Fibroblast of villous mesenchyme (primary cell): ENCODE results near the gene TBX19. TPM values are rescaled to one million over a fixed set of nuclear protein-coding genes. Genes with fewer than 3 reads are reported as not detected.

ENCODE experiments used
- DNase-seq: peaks from one replicate; pipeline ENCODE4 v3.0.0-alpha.2; 2010; ENCODE audit warnings: low read depth
- H3K4me3 ChIP-seq: 2 replicates; pipeline ENCODE4 v1.5.1; 2011; ENCODE audit warnings: low read depth, mild to moderate bottlenecking, low read length
- total RNA-seq: library from RNA; depleted of rRNA; stranded (reverse); fragments of >200 nt; gene quantifications from 2 replicates; pipeline ENCODE4 v1.2.3, GENCODE V29; 2012
- TF ChIP-seq, protein P1 (sequence below): IDR thresholded peaks from 2 replicates; pipeline ENCODE4 v1.5.1; 2012; ENCODE audit warnings: low read depth, mild to moderate bottlenecking, low read length; ENCODE audit not compliant: insufficient read depth

Gene TBX19
- 0.64 and 0.86 TPM in 2 replicates for total RNA-seq

DNA sequence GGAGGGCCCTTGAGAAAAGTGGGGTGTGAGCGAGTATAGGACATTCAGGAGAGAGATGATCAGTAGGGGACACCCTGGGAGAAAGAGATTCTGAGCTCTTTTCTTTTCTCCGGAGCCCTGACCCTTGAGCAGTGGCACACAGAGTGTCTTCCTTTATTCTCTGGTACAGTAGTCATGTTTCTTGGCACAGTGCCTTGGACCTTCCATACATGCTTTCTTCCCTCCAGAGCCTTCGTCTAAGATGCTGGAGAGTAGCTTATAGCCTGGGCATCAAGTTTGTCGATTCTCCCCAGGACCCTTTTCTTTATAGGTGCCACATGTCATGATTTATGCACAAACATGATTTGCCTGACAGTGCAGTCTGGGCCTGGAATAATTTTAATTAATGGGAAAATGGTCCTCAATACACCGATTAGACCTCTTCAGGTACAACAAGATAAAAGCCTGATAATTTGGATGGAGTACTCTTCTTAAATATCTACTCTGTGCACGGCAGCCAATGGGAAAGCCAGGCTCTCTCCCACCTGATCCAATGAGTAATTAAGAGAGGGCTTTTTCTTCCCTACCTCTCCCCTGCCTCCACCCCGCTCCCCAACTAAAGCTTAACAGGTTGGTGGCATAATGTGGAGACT, at the start of gene TBX19:
Gene TBX19, plus strand, starts transcription at position 582 of the 632 bp plus-strand sequence. CDS start 214 bp downstream, outside the sequence.
- no peak for DNase-seq
- TF ChIP-seq, protein P1, sequence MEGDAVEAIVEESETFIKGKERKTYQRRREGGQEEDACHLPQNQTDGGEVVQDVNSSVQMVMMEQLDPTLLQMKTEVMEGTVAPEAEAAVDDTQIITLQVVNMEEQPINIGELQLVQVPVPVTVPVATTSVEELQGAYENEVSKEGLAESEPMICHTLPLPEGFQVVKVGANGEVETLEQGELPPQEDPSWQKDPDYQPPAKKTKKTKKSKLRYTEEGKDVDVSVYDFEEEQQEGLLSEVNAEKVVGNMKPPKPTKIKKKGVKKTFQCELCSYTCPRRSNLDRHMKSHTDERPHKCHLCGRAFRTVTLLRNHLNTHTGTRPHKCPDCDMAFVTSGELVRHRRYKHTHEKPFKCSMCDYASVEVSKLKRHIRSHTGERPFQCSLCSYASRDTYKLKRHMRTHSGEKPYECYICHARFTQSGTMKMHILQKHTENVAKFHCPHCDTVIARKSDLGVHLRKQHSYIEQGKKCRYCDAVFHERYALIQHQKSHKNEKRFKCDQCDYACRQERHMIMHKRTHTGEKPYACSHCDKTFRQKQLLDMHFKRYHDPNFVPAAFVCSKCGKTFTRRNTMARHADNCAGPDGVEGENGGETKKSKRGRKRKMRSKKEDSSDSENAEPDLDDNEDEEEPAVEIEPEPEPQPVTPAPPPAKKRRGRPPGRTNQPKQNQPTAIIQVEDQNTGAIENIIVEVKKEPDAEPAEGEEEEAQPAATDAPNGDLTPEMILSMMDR, result no peak

GRCh38 chr1:168234846-168235547, 45.7 kb upstream of the TBX19 start:
- DNase-seq, result peak; percentile 47
- TF ChIP-seq, protein P1, result peak; percentile 73
- no peak overlapping the region for H3K4me3 ChIP-seq

More for the DNA sequence above, at the start of gene TBX19:
- H3K4me3 ChIP-seq, result no peak within 1 kb of the TSS

DNA sequence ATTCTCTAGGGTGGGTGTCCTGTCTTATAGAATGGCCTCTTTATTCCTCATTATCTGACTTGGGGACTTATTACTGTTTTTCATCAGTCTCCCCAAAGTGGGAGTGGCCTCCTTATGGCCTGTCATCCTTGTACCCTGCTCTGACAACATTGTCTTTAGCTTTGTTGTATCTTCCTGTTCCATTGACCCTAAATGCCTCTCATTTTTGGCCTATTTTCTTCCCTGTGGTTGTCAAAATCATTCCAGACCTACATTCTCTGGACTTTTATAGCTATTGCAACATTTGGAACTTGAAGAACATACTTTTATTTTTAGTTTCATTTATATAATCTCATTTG, 45.2 kb upstream of the TBX19 start:
- TF ChIP-seq, protein P1, result no peak
- peak; percentile 54 for DNase-seq
- no peak overlapping the region for H3K4me3 ChIP-seq

DNA sequence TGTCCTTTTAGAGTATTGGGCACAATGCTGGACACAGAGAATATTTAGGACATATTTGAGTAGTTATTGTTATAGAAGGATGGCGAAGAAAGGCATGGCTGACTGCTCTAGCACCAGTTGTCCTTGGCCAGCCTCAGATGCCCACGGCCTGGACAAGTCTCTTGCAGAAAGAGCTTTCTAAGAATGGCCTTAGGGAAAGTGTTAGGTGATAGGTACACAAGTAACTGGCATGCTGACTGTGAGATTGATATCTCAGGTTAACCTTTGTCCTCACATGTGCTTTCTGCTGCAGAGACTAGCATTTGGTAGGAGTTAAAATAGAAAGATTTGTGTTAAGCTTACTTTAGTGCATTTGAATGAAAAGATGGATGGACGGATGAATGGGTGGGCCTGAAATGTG, 44.7 kb upstream of the TBX19 start:
- DNase-seq, result no peak
- TF ChIP-seq, protein P1, result no peak
- H3K4me3 ChIP-seq, result no peak overlapping the region

DNA sequence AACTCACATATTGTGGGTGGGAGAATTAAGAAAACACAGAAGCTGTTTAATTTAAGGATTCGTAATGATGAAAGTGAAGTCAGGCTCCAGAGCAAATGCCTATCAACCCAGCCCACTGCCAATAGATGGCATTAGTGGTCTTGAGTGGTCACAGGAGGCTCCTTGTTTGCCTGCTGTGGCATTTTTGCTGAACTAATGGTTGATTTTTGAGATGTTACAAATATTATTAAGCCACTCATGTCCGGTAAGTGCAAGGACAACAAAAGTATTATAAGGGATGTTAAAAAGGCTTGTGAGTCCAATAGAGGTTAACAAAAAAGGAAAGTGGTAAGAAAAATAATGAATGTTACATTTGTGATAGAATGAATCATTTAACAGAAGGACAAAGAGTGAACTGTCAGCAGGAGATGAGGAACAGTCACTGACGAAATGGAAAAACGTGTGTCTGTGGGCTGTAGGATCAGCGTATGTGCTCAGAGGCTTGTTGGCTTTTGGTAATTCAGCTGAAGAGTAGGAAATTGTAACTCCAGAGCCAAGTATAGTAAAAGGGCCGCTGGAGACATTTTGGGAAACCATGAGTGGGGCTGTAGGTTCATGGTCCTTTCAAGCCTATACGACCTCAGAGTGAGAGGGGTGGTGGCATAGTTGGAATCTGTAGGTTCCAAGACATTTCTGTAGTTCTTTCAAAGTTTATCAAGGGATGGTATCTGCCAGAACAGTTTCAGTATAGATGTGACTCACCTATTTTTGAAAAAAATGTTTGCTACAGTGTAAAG, 43.7 kb upstream of the TBX19 start:
- TF ChIP-seq, protein P1, result no peak
- no peak for DNase-seq

DNA sequence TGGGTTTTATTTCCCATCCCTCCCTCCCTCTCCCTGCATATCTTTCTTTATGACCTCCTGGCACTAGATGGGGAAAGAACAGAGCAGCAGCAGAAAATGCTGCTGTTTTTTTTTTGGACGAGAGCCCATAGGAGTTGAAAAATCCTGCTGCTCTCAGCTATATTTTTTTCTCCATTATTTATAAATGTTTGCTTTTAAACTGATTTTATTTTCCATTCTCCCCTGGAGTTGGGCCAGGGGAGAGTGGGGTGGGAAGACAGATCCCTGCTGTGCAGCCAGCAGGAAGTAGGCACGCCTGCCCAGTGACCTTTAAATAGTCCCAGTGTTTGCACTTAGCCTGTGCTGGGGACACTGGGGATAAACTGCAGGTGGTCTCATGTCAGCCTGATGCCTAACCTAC, 37.5 kb upstream of the TBX19 start:
- H3K4me3 ChIP-seq, result no peak overlapping the region
- peak; percentile 37 for DNase-seq
- TF ChIP-seq, protein P1, result no peak

More for the DNA sequence above, 43.7 kb upstream of the TBX19 start:
- no peak overlapping the region for H3K4me3 ChIP-seq
